GM18508 (cell line): ENCODE data around the gene SLC39A13.

Experiments
- ATAC-seq: cut with Tn5 transposase; IDR thresholded peaks from one replicate; pipeline ENCODE4 v1.9.1; 2021; ENCODE audit warnings: moderate number of reproducible peaks; ENCODE audit not compliant: insufficient read depth, unreplicated experiment

The SLC39A13 gene

GRCh38 chr11:47418454-47419259 lies 10.3 kb downstream of the SLC39A13 start:
- ATAC-seq, result no peak

GRCh38 chr11:47425611-47426010 lies 17.2 kb downstream of the SLC39A13 start:
- ATAC-seq, result no peak

- ATAC-seq, result peak; percentile 52
Measured at GRCh38 chr11:47426062-47426956, 17.9 kb downstream of the SLC39A13 start, which contains the start of gene PSMC3. PSMC3 (minus strand) TSS chr11:47426439; CDS start chr11:47426279, 160 bp downstream.

DNA sequence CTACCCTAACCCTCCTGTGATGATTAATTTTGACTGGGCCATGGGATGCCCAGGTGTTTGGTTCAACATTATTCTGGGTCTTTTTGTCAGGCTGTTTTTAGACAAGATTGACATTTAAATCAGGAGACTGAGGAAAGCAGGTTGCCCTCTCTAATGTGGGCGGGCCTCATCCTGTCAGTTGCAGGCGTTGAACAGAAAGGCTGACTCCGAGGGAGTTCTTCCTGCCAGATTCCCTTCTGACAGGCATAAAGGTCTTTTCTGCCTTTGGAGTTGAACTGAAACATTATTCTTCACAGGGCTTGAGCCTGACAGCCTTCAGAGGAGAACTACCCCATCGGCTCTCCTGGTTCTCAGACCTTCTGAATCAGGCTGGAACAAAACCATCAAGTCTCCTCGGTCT lies 22.1 kb downstream of the SLC39A13 start:
- ATAC-seq, result no peak

DNA sequence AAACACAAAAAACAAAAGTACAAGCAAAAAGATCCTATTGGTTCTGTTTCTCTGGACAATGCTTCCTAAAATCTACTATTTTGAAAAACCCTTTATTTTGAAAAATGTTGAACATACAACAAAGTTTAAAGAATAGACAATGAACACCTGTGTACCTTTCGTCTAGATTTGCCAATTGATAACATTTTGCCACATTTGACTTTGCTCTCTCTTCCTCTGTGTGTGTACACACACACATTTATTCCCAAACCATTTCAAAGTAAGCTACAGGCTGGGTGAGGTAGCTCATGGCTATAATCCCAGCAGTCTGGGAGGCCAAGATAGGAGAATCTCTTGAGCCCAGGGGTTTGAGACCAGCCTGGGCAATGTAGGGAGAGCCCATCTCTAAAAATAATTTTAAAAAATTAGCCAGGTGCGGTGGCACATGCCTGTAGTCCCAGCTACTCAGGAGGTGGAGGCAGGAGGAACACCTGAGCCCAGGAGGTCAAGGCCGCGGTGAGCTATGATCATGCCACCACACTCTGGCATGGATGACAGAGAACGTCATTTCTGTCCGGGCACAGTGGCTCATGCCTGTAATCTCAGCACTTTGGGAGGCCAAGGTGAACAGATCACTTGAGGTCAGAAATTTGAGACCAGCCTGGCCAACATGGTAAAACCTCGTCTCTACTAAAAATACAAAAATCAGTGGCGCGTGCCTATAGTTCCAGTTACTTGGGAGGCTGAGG lies 23.1 kb downstream of the SLC39A13 start:
- ATAC-seq, result no peak

DNA sequence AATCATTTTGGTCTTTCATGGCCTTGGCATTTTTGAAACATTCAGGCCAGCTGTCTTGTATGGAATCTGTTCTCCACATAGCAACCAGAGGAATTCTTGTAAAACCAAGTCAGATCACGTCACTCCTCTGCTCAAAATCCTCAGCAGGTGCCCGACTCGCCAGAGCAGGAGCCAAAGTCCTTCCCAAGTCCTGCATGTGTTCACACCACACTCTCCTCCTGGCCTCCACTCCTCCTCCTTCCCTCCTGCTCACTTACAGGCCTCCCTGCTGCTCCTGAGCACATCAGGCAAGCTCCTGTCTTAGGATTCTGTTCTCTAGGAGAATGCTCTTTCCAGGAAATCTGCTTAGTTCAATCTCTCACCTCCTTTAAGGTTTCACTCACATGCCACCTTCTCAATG lies 24.8 kb downstream of the SLC39A13 start:
- no peak for ATAC-seq

DNA sequence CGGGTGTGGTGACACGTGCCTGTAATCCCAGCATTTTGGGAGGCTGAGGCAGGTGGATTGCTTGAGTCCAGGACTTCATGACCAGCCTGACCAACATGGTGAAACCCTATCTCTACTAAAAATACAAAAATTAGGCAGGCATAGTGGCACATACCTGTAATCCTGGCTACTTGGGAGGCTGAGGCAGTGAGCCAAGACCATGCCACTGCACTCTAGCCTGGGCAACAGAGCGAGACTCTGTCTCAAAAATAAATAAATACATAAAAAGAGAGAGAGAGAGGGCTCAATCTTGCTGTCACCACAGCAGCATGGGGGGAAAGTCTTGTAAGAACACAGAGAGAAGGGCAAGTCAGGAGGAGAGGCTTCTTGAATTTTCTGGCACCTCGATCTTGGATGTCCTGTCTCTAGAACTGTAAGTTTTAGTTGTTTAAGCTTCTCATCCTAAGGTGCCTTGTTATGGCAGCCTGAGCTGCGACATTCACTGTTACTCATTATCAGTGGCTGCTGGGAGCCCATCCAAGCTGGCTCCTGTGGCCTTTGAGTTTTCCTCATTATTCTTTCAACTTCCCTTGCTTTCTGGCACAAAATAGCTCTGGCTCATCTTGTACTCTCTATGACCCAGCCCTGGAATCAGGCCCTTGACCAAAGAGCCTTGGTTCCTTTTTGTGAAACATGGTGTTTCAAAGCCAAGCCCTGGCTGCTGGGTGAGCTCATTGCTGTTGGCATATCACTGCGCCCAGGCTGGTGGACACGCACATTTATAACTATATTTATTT lies 25.8 kb downstream of the SLC39A13 start:
- ATAC-seq, result no peak

- ATAC-seq, result no peak
Measured at GRCh38 chr11:47435687-47436086, 27.3 kb downstream of the SLC39A13 start.

DNA sequence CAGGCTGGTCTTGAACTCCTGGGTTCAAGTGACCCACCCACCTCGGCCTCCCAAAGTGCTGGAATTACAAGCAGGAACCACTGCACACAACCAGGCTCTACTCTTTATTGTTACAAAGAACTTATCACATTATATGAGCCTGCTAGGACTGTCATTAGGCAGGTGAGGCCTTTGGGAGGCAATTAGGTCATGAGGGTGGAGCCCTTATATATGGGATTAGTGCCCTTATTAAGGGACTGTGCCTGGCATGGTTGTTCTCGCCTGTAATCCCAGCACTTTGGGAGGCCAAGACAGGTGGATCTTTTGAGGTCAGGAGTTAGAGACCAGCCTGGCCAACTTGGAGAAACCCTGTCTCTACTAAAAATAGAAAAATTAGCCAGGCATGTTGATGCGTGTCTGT lies 28.3 kb downstream of the SLC39A13 start:
- no peak for ATAC-seq

DNA sequence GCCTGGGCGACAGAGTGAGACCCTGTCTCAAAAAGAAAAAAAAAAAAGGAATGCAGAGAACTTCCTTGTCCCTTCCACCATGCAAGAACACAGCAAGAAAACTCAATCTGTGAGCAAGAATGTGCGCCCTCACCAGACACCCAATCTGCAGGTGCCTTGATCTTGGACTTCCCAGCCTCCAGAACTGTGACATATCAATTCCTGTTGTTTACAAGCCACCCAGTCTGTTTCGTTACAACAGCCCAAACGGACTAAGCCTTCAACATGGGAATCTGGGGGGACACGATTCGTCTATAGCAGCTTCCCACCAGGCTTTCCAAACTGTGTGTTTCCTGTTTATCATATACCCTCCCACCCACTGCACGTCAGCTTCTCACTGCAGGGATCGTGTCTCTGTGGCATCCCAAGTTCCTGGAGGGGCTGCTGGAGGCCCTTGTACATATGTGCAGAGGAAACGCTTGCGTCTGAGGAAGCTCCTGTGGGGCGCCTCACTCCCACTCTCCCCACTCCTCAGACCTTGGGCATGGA lies 28.9 kb downstream of the SLC39A13 start:
- ATAC-seq, result no peak

DNA sequence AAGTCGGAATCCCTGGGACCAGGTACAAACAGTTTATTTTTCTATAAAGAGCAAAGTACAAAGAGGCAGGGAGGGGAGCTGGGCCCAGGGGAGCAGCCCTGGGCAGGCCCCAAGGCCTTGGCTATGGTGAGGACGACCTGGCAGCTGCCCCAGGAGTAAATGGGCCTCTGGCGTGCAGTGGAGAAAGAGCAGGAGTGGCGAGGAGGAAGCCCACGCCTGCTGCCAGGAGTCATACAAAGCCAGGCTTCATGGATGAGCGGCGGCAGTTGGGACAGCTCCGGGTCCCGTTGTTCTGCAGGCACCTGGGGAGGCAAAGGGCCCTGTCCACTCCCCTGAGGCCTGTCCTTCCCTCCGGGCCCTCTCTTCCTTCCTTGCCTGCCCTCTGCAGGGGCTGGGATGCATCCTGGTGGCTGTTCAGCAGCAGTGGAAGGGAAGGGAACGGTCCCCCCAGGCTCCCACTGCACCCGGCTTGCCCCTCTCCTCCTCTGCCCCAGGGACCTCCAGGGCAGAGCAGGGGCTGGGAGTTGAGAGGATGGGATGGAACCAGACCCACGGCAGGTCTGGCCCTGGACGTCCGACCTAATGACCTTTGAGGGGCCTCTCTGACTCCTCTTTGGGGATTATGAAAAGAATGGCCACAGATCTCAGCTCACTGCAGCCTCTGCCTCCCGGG lies 29.5 kb downstream of the SLC39A13 start:
- ATAC-seq, result no peak

DNA sequence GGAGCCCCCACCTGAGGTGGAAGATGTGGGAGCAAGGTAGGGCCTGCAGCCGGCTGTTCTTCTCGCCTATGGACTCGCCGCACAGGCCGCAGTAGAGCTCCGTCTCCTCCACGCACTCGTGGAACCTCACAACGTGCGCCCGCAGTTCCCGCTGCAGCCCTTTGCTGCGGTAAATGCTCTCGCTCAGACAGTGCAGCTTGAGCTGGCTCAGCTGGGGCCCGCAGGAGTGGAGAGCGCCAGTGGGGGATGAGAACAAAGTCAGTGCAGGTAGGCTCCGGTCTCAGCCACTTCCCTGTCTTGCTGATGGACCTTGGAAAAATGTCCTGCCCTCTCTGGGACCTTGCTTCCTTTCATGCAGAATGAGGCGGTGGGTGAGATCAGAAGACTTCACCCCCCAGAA lies 30.3 kb downstream of the SLC39A13 start:
- no peak for ATAC-seq

DNA sequence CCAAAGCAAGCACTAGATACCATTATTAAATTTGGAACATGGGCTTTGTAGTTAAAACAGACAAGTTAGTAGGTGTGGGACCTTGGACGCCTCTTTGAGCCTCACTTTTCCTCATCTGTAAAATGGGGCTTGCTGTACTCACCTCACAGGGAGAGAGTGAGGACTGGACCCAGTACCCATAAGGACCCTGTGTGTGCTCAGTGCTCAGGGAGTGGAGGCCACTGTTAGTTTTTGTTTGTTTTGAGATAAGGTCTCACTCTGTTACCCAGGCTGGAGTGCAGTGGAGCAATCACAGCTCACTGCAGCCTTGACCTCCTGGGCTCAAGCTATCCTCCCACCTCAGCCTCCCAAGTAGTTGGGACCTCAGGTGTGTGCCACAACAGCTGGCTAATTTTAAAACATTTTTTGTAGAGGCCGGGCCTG lies 31.7 kb downstream of the SLC39A13 start:
- ATAC-seq, result no peak

GRCh38 chr11:47441421-47441820 lies 33.0 kb downstream of the SLC39A13 start:
- ATAC-seq, result no peak

DNA sequence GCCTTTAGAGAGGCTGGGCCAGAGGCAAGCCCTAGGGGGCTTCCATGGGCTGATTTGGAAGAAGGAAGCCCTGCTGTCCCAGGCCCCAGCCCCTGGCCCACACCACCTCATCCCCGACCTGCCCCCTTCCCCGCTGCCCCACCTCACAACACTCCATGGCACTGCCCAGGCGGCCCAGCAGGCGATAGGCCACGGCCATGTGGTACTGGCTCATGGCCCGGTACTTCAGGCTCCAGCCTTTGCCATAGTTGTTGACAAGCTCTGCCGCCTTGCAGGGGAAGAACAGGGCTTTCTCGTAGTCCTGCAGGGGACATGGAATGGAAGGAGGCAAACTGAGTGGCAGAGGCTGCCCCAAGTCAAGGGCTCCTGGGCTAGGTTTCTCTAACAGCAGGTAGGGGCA lies 34.1 kb downstream of the SLC39A13 start:
- no peak for ATAC-seq

- no peak for ATAC-seq
Measured at GRCh38 chr11:47443028-47443700, 34.8 kb downstream of the SLC39A13 start.

DNA sequence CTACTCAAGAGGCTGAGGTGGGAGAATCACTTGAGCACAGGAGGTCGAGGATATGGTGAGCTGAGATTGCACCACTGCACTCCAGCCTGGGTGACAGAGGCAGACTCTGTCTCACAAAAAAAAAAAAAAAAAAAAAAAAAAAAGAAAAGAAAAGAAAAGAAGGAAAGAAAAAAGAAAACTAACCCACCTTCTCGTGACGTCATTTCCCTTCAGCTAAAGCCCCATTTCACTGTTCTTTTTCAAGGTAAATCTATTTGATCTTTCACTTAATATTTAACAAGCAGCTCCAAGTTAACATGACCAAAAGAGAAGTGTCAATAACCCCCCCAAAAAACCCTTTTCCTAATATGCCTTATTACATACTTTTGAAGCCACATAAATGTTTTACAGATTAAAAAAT lies 35.4 kb downstream of the SLC39A13 start:
- no peak for ATAC-seq

- ATAC-seq, result no peak
Measured at GRCh38 chr11:47445840-47446239, 37.5 kb downstream of the SLC39A13 start.

DNA sequence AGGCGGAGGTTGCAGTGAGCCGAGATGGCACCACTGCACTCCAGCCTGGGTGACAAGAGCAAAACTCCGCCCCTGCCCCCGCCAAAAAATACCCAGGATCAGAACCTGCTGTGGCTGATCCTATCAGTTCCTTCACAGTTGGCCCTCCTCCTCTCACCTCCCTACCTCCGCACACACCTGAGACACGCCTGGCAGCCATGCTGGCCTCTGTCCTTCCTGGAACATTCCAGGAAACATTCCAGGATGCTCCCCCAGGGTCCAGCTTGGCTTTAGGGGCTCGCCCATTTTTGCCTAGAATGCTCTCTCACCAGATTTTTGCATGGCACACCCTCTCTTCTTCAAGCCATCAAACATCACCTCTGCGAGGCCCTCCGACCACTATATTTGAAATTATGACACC lies 38.4 kb downstream of the SLC39A13 start:
- no peak for ATAC-seq
